IMR-90 (cell line): Measurements from ENCODE around the gene BCAT1. TPM values are rescaled to one million over a fixed set of nuclear protein-coding genes. Genes with fewer than 3 reads are reported as not detected.

Source experiments
- ATAC-seq: fragments of 200-7000 bp; cut with Tn5 transposase; 2 replicates; pipeline ENCODE4 v1.9.1; 2020; ENCODE audit warnings: low read depth, mild to moderate bottlenecking, moderate library complexity
- BruUV-seq: library from RNA; stranded (reverse); fragments of 400-500 nt; replicated peaks from 2 replicates; lab custom pipeline; 2021; lab: Mats Ljungman, UMichigan
- CTCF ChIA-PET: fragments of 300-600 bp; formaldehyde crosslinking; extraction: SDS; loops from one replicate; lab custom pipeline; 2021; ENCODE audit warnings: antibody characterized with exemption; lab: Yijun Ruan, JAX
- POLR2A ChIA-PET: fragments of 300-600 bp; sonication (Branson Sonifier 250); formaldehyde crosslinking; loops from one replicate; lab custom pipeline; 2022; ENCODE audit warnings: antibody characterized with exemption; ENCODE audit not compliant: unreplicated experiment; lab: Charles Lee
- DNase-seq: peaks from one replicate; pipeline ENCODE4 v3.0.0; 2013
- H2AFZ ChIP-seq: replicated peaks from 2 replicates; pipeline ENCODE3; 2013; ENCODE audit warnings: low read length, mild to moderate bottlenecking; ENCODE audit not compliant: poor library complexity
- H2AK5ac ChIP-seq: 2 replicates; pipeline ENCODE4 v1.6.1; 2013; ENCODE audit warnings: low read depth, low read length, inconsistent platforms
- H2AK9ac ChIP-seq: replicated peaks from 2 replicates; pipeline ENCODE3; 2013; ENCODE audit warnings: mild to moderate bottlenecking, low read depth, low read length, moderate library complexity; ENCODE audit not compliant: poor library complexity
- H2BK120ac ChIP-seq: 2 replicates; pipeline ENCODE4 v1.6.1; 2013; ENCODE audit warnings: low read depth, low read length, inconsistent platforms
- H2BK15ac ChIP-seq: 3 replicates; pipeline ENCODE4 v1.6.1; 2013; ENCODE audit warnings: low read depth, low read length, inconsistent platforms
- H2BK20ac ChIP-seq: 2 replicates; pipeline ENCODE4 v1.6.1; 2013; ENCODE audit warnings: low read depth, mild to moderate bottlenecking, inconsistent platforms, low read length, moderate library complexity
- H2BK5ac ChIP-seq: 2 replicates; pipeline ENCODE4 v1.6.1; 2013; ENCODE audit warnings: mild to moderate bottlenecking, low read depth, low read length, inconsistent platforms; ENCODE audit not compliant: poor library complexity, severe bottlenecking
- H3K14ac ChIP-seq: replicated peaks from 2 replicates; pipeline ENCODE4 v1.6.1; 2013; ENCODE audit warnings: low read depth, low read length, inconsistent platforms
- H3K18ac ChIP-seq: 2 replicates; pipeline ENCODE4 v1.6.1; 2013; ENCODE audit warnings: low read depth, low read length, control low read depth
- H3K23ac ChIP-seq: 2 replicates; pipeline ENCODE4 v1.6.1; 2013; ENCODE audit warnings: low read depth, low read length, inconsistent platforms
- H3K27ac ChIP-seq: 2 replicates; pipeline ENCODE4 v1.5.1; 2013; ENCODE audit warnings: mild to moderate bottlenecking, control low read depth, low read length; ENCODE audit not compliant: insufficient read depth
- H3K27me3 ChIP-seq: 2 replicates; pipeline ENCODE4 v1.6.1; 2013; ENCODE audit warnings: low read length; ENCODE audit not compliant: control insufficient read depth, insufficient read depth
- H3K36me3 ChIP-seq: 2 replicates; pipeline ENCODE4 v1.6.1; 2013; ENCODE audit warnings: low read length, mixed read lengths; ENCODE audit not compliant: control insufficient read depth, insufficient read depth
- H3K4ac ChIP-seq: 2 replicates; pipeline ENCODE4 v1.6.1; 2013; ENCODE audit warnings: low read depth, low read length, inconsistent platforms
- H3K4me1 ChIP-seq: 2 replicates; pipeline ENCODE4 v1.6.1; 2013; ENCODE audit warnings: low read length, mixed read lengths; ENCODE audit not compliant: control insufficient read depth, insufficient read depth
- H3K4me2 ChIP-seq: 2 replicates; pipeline ENCODE4 v1.6.1; 2013; ENCODE audit warnings: low read depth, mild to moderate bottlenecking, control low read depth, low read length, moderate library complexity
- H3K4me3 ChIP-seq: 2 replicates; pipeline ENCODE4 v1.5.1; 2013; ENCODE audit warnings: low read depth, mild to moderate bottlenecking, control low read depth, low read length, moderate library complexity; ENCODE audit not compliant: insufficient read depth
- H3K56ac ChIP-seq: 2 replicates; pipeline ENCODE4 v1.6.1; 2013; ENCODE audit warnings: low read length, inconsistent platforms; ENCODE audit not compliant: insufficient read depth; ENCODE audit errors: extremely low read depth
- H3K79me1 ChIP-seq, 2 experiments: 2 replicates each; pipeline ENCODE4 v1.6.1; 2013; ENCODE audit warnings: low read length in 2 of 2, inconsistent platforms in 1 of 2, low read depth in 1 of 2
- H3K9ac ChIP-seq: 2 replicates; pipeline ENCODE4 v1.6.1; 2013; ENCODE audit warnings: low read depth, low read length, control low read depth
- H3K9me1 ChIP-seq: 2 replicates; pipeline ENCODE4 v1.6.1; 2013; ENCODE audit warnings: low read length, inconsistent platforms; ENCODE audit not compliant: insufficient read depth
- H3K9me3 ChIP-seq: 2 replicates; pipeline ENCODE4 v1.6.1; 2013; ENCODE audit warnings: low read length; ENCODE audit not compliant: control insufficient read depth, insufficient read depth
- H4K20me1 ChIP-seq: 2 replicates; pipeline ENCODE4 v1.6.1; 2013; ENCODE audit warnings: low read length, inconsistent platforms; ENCODE audit not compliant: insufficient read depth
- H4K5ac ChIP-seq: 2 replicates; pipeline ENCODE4 v1.6.1; 2013; ENCODE audit warnings: mild to moderate bottlenecking, low read depth, low read length, control low read depth
- H4K8ac ChIP-seq, 2 experiments: 2 replicates each; pipeline ENCODE4 v1.6.1; 2013; ENCODE audit warnings: low read depth in 2 of 2, low read length in 2 of 2, control low read depth in 1 of 2, inconsistent platforms in 1 of 2
- H4K91ac ChIP-seq: 2 replicates; pipeline ENCODE4 v1.6.1; 2013; ENCODE audit warnings: low read depth, low read length, inconsistent platforms; ENCODE audit not compliant: insufficient read depth
- BHLHE40 ChIP-seq: fragments of 150-350 bp; IDR thresholded peaks from 2 replicates; pipeline ENCODE4 v1.6.1; 2016; ENCODE audit warnings: mild to moderate bottlenecking, low read depth, low read length
- CEBPB ChIP-seq: IDR thresholded peaks from 2 replicates; pipeline ENCODE4 v1.6.1; 2012; ENCODE audit warnings: low read depth, low read length, improper control_type of control experiment
- FOS ChIP-seq: fragments of 150-350 bp; IDR thresholded peaks from 2 replicates; pipeline ENCODE4 v1.6.1; 2016; ENCODE audit warnings: low read depth, low read length
- RCOR1 ChIP-seq: IDR thresholded peaks from 2 replicates; pipeline ENCODE4 v1.6.1; 2012; ENCODE audit warnings: mild to moderate bottlenecking, low read length, improper control_type of control experiment; ENCODE audit not compliant: insufficient replicate concordance
- WGBS, 2 experiments: methylation state at CpG; one replicate each; pipeline versions ENCODE4 v1.1.5 to v1.1.7; 2013; ENCODE audit warnings: missing lambda C conversion rate in 2 of 2; ENCODE audit not compliant: insufficient read length in 1 of 2; ENCODE audit errors: extremely low coverage in 2 of 2; 5-methylcytosine and 5-hydroxymethylcytosine counted together
- dilution Hi-C: fragments of 300-500 bp; cut with HindIII; formaldehyde crosslinking; loops from one replicate; pipeline ENCODE4 v1.14.3; 2018; ENCODE audit warnings: low sequenced_read_pairs; ENCODE audit not compliant: unreplicated experiment
- in situ Hi-C: fragments of 300-500 bp; cut with MboI; formaldehyde crosslinking; loops from 3 replicates; pipeline ENCODE4 v1.14.3; 2019; ENCODE audit warnings: low sequenced_read_pairs, inconsistent platforms, mixed read lengths
- intact Hi-C: fragments of 100-400 bp; cut with micrococcal nuclease; formaldehyde crosslinking; loops from 2 replicates; pipeline ENCODE4 v1.10.0; 2022
- polyA plus RNA-seq, 3 experiments: library from polyadenylated mRNA; depleted of rRNA; stranded (reverse); fragments of >200 nt; gene quantifications; 2 replicates each; pipeline ENCODE4 v1.2.3, GENCODE V29; 2012; ENCODE audit warnings: low replicate concordance in 1 of 3
- total RNA-seq: library from RNA; depleted of rRNA; stranded (reverse); fragments of >200 nt; gene quantifications from 2 replicates; pipeline ENCODE4 v1.2.3, GENCODE V29; 2012

BCAT1 gene
- total and polyA plus RNA-seq, 2 of the 4 experiments (the other 2 are of a cell fraction), result 30.4 to 683 TPM

GRCh38 chr12:24797901-24798300 is 151.0 kb downstream of the BCAT1 start:
- Histone ChIP-seq H2BK5ac (no peak overlapping the region), H3K56ac (no peak overlapping the region), H3K4me1 (no peaks in the 10 kb centered on the region), H2AFZ (no peak overlapping the region), H3K4me3 (no peak overlapping the region), H4K20me1 (no peaks in the 10 kb centered on the region), H2BK20ac (no peak overlapping the region), H2BK15ac (no peak overlapping the region), H2AK5ac (no peak overlapping the region), H3K36me3 (no peaks in the 10 kb centered on the region), H3K14ac (no peak overlapping the region), H3K4me2 (no peak overlapping the region), H3K4ac (no peak overlapping the region), H4K8ac (no peak overlapping the region), H4K5ac (no peak overlapping the region), H3K23ac (no peak overlapping the region), H3K9me1 (no peaks in the 10 kb centered on the region), H3K79me1 (no peaks in the 10 kb centered on the region), H3K18ac (no peak overlapping the region), H4K91ac (no peak overlapping the region), H3K9me3 (peaks cover under 1% of the 10 kb centered on the region; the same call in 1 of the 2 replicates), H3K27ac (no peak overlapping the region), H3K27me3 (no peaks in the 10 kb centered on the region), H2BK120ac (no peak overlapping the region), H3K9ac (no peak overlapping the region), H2AK9ac (no peak overlapping the region)
- DNase-seq, result no peak
- TF ChIP-seq RCOR1, result no peak
- TF ChIP-seq CEBPB, result no peak
- TF ChIP-seq FOS, result no peak
- no peak for TF ChIP-seq BHLHE40
- no peak for ATAC-seq
- BruUV-seq, result no TSS peak
- ChIA-PET POLR2A (no interaction called here), CTCF (no interaction called here)
- no CpG with 5 or more reads among the region's 2 CpGs for WGBS, 2 experiments
- in situ Hi-C loops (loop anchor here (25.0 kb wide), 1 partner anchor 1936 kb away; no protein-coding TSS in a partner anchor), intact Hi-C loops (no loop called here), dilution Hi-C loops (no loop called here)
